Keratinocyte (primary cell): ENCODE data around the gene CEP162. TPM values are rescaled to one million over a fixed set of nuclear protein-coding genes. Genes with fewer than 3 reads are reported as not detected.

Experiments used
- DNase-seq: peaks from one replicate; pipeline ENCODE4 v3.0.0-alpha.2; 2011; ENCODE audit warnings: low read depth, missing footprints, low spot score
- FAIRE-seq: peaks from 2 replicates; lab custom pipeline; 2011; peaks lifted over from hg19 to GRCh38; lab: Jason Lieb, UNC
- H2AFZ ChIP-seq: 2 replicates; pipeline ENCODE4 v1.6.0; 2012; ENCODE audit warnings: low read length, control low read depth, inconsistent platforms; ENCODE audit not compliant: control insufficient read depth
- H3K27ac ChIP-seq: 2 replicates; pipeline ENCODE4 v1.5.1; 2011; ENCODE audit warnings: low read length; ENCODE audit not compliant: control insufficient read depth, insufficient read depth
- H3K27me3 ChIP-seq: 3 replicates; pipeline ENCODE4 v1.6.0; 2011; ENCODE audit warnings: low read length; ENCODE audit not compliant: control insufficient read depth, insufficient read depth; ENCODE audit errors: extremely low read depth
- H3K36me3 ChIP-seq, 2 experiments: 2 replicates in 1 of 2; 3 replicates in 1 of 2; pipeline ENCODE4 v1.5.1; 2011; ENCODE audit warnings: low read length in 2 of 2, mild to moderate bottlenecking in 1 of 2; ENCODE audit not compliant: control insufficient read depth in 2 of 2, insufficient read depth in 2 of 2; ENCODE audit errors: extremely low read depth in 1 of 2
- H3K4me1 ChIP-seq: 3 replicates; pipeline ENCODE4 v1.5.1; 2011; ENCODE audit warnings: low read length; ENCODE audit not compliant: control insufficient read depth, insufficient read depth; ENCODE audit errors: extremely low read depth
- H3K4me2 ChIP-seq: 3 replicates; pipeline ENCODE4 v1.6.0; 2011; ENCODE audit warnings: low read depth, low read length; ENCODE audit not compliant: control insufficient read depth, insufficient read depth; ENCODE audit errors: extremely low read depth
- H3K4me3 ChIP-seq, 3 experiments: fragments of 200-600 bp in 1 of 3; sonication (generic) in 1 of 3; 2 replicates in 2 of 3; 3 replicates in 1 of 3; pipeline ENCODE4 v1.5.1; 2011 to 2016; ENCODE audit warnings: low read length in 3 of 3, mild to moderate bottlenecking in 3 of 3, control low read depth in 2 of 3, inconsistent platforms in 1 of 3, low read depth in 1 of 3, mixed read lengths in 1 of 3, mixed run types in 1 of 3, moderate library complexity in 1 of 3; ENCODE audit not compliant: control insufficient read depth in 2 of 3, insufficient read depth in 2 of 3; ENCODE audit errors: extremely low read depth in 1 of 3
- H3K79me2 ChIP-seq: 2 replicates; pipeline ENCODE4 v1.6.0; 2012; ENCODE audit warnings: low read length; ENCODE audit not compliant: control insufficient read depth, insufficient read depth
- H3K9ac ChIP-seq: 3 replicates; pipeline ENCODE4 v1.6.0; 2011; ENCODE audit warnings: low read length; ENCODE audit not compliant: control insufficient read depth, insufficient read depth; ENCODE audit errors: extremely low read depth
- H3K9me1 ChIP-seq: 3 replicates; pipeline ENCODE4 v1.6.0; 2011; ENCODE audit warnings: low read length; ENCODE audit not compliant: control insufficient read depth, insufficient read depth; ENCODE audit errors: extremely low read depth
- H3K9me3 ChIP-seq: 2 replicates; pipeline ENCODE4 v1.5.1; 2012; ENCODE audit warnings: low read depth, low read length; ENCODE audit not compliant: control insufficient read depth
- H4K20me1 ChIP-seq: 3 replicates; pipeline ENCODE4 v1.6.0; 2011; ENCODE audit warnings: low read length; ENCODE audit not compliant: control insufficient read depth, insufficient read depth; ENCODE audit errors: extremely low read depth
- EZH2 ChIP-seq: IDR thresholded peaks from one replicate; pipeline ENCODE4 v1.6.1; 2012; ENCODE audit warnings: inconsistent platforms, mild to moderate bottlenecking, low read length, moderate library complexity
- dilution Hi-C: fragments of 300-500 bp; cut with MboI; formaldehyde crosslinking; loops from one replicate; pipeline ENCODE4 v1.7.0; 2020; ENCODE audit warnings: low sequenced_read_pairs; ENCODE audit not compliant: extremely low pct_ligation_motif_present
- polyA plus RNA-seq, 5 experiments: library from polyadenylated mRNA; depleted of rRNA in 3 of 5; stranded (reverse) in 3 of 5; stranded (forward) in 1 of 5; unstranded in 1 of 5; fragments of >200 nt; gene quantifications; 1 replicate in 1 of 5; 2 replicates in 3 of 5; 3 replicates in 1 of 5; pipeline versions ENCODE4 v1.2.1 to v1.2.3, GENCODE V29; 2011 to 2012; ENCODE audit warnings: missing spikeins in 2 of 5, low read depth in 1 of 5, low replicate concordance in 1 of 5
- TF ChIP-seq, protein P1 (sequence below), 3 experiments: IDR thresholded peaks in 1 of 3; conservative IDR thresholded peaks in 1 of 3; optimal IDR thresholded peaks in 1 of 3; 2 replicates in 2 of 3; 3 replicates in 1 of 3; pipeline versions ENCODE3 to v1.5.1; 2011; ENCODE audit warnings: low read length in 3 of 3, mild to moderate bottlenecking in 3 of 3, moderate library complexity in 2 of 3, control low read depth in 1 of 3, inconsistent platforms in 1 of 3; ENCODE audit not compliant: insufficient read depth in 2 of 3; ENCODE audit errors: extremely low read depth in 1 of 3

CEP162 gene
- polyA plus RNA-seq, 1 donor (not counting 4 experiments of a cell fraction or from before 2014, with no cell fraction given) = 2.6 TPM

DNA sequence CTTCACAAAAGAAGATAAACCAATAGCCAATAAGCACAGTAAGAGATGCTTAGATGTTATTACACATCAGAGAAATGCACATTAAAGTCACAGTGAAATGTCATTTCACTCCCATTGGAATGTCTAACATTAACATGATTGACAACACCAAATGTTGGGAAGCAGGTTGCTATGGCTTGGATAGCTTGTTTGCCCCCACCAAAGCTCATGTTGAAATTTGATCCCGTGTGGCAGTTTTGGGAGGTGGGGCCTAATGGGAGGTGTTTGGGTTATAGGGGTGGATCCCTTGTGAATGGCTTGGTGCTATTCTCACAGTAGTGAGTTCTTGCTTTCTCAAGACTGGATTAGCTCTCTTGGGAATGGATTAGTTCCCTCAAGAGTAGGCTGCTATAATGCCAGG is 149.1 kb downstream of the CEP162 start:
- no peak for FAIRE-seq
- dilution Hi-C loops = no loop called here
- H3K4me2 ChIP-seq = no peak overlapping the region
- no peak overlapping the region for H3K27ac ChIP-seq
- no peak overlapping the region for H3K9ac ChIP-seq
- no peak for DNase-seq
- H3K4me1 ChIP-seq = peaks cover 4% of the 10 kb centered on the region
- no peak overlapping the region for H2AFZ ChIP-seq
- H3K36me3 ChIP-seq = no peaks in the 10 kb centered on the region
- H3K9me1 ChIP-seq = no peaks in the 10 kb centered on the region
- no peaks in the 10 kb centered on the region for H3K9me3 ChIP-seq
- H3K4me3 ChIP-seq = no peak overlapping the region
- H4K20me1 ChIP-seq = no peaks in the 10 kb centered on the region
- no peak for TF ChIP-seq EZH2
- TF ChIP-seq, protein P1, sequence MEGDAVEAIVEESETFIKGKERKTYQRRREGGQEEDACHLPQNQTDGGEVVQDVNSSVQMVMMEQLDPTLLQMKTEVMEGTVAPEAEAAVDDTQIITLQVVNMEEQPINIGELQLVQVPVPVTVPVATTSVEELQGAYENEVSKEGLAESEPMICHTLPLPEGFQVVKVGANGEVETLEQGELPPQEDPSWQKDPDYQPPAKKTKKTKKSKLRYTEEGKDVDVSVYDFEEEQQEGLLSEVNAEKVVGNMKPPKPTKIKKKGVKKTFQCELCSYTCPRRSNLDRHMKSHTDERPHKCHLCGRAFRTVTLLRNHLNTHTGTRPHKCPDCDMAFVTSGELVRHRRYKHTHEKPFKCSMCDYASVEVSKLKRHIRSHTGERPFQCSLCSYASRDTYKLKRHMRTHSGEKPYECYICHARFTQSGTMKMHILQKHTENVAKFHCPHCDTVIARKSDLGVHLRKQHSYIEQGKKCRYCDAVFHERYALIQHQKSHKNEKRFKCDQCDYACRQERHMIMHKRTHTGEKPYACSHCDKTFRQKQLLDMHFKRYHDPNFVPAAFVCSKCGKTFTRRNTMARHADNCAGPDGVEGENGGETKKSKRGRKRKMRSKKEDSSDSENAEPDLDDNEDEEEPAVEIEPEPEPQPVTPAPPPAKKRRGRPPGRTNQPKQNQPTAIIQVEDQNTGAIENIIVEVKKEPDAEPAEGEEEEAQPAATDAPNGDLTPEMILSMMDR (optimal IDR thresholded peaks at IDR 0.05 in 1 of 3, IDR thresholded peaks at IDR 0.05 in 1 of 3, conservative IDR thresholded peaks at IDR 0.05 in 1 of 3; ENCODE audit: extremely low read depth in 1 of 3, insufficient read depth in 2 of 3, low read length in 3 of 3) = no peak
- no peaks in the 10 kb centered on the region for H3K27me3 ChIP-seq
- H3K79me2 ChIP-seq = no peaks in the 10 kb centered on the region

DNA sequence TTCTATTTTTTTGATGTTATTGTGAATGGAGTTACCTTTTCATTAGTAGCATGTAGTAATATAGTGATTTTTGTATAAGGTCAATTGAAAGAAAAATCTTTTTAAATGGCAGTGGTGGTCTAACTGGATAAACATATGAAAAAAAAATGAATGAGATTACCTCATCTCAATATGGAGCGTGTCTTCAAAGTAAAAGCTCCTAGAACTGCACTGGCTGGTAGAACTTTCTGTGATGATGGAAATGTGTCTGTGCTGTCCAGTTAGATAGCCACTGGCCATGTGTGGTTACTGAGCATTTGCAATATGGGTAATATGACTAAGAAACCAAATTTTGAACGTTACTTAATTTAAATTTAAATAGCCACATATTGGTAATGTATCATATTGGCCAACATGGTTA is 149.8 kb downstream of the CEP162 start:
- Histone ChIP-seq H3K4me2 (no peak overlapping the region), H2AFZ (no peak overlapping the region), H3K9me1 (no peaks in the 10 kb centered on the region), H3K79me2 (no peaks in the 10 kb centered on the region), H3K4me1 (no peaks in the 10 kb centered on the region), H3K9ac (no peak overlapping the region), H3K27me3 (no peaks in the 10 kb centered on the region), H3K27ac (no peak overlapping the region), H3K9me3 (no peaks in the 10 kb centered on the region), H3K4me3 (no peak overlapping the region), H4K20me1 (no peaks in the 10 kb centered on the region), H3K36me3 (no peaks in the 10 kb centered on the region)
- no peak for FAIRE-seq
- DNase-seq = no peak
- TF ChIP-seq, protein P1 (optimal IDR thresholded peaks at IDR 0.05 in 1 of 3, IDR thresholded peaks at IDR 0.05 in 1 of 3, conservative IDR thresholded peaks at IDR 0.05 in 1 of 3; ENCODE audit: extremely low read depth in 1 of 3, insufficient read depth in 2 of 3, low read length in 3 of 3) = no peak
- no peak for TF ChIP-seq EZH2
- dilution Hi-C loops = no loop called here
